DOHH2 (cell line): ENCODE results near the gene IGSF11.

Source experiments
- H3F3A ChIP-seq: fragments of 200-600 bp; sonication (generic), shearing (Covaris generic); 2 replicates; pipeline ENCODE4 v1.6.0; 2016; ENCODE audit warnings: antibody characterized with exemption, mild to moderate bottlenecking; ENCODE audit not compliant: control insufficient read depth, insufficient read depth
- H3K27ac ChIP-seq: fragments of 200-600 bp; sonication (generic); 2 replicates; pipeline ENCODE4 v1.5.1; 2014; ENCODE audit warnings: low read depth, mild to moderate bottlenecking, low read length, moderate library complexity
- H3K27me3 ChIP-seq: fragments of 200-600 bp; sonication (generic); 2 replicates; pipeline ENCODE4 v1.6.1; 2014; ENCODE audit warnings: mild to moderate bottlenecking, low read length, mixed read lengths; ENCODE audit not compliant: control insufficient read depth
- H3K36me3 ChIP-seq: fragments of 200-600 bp; sonication (generic); 2 replicates; pipeline ENCODE4 v1.6.1; 2014; ENCODE audit warnings: mild to moderate bottlenecking, low read length, moderate library complexity, mixed read lengths; ENCODE audit not compliant: control insufficient read depth
- H3K4me1 ChIP-seq: fragments of 200-600 bp; sonication (generic); 2 replicates; pipeline ENCODE4 v1.6.1; 2014; ENCODE audit warnings: mild to moderate bottlenecking, low read length, mixed read lengths; ENCODE audit not compliant: control insufficient read depth
- H3K4me2 ChIP-seq: fragments of 200-600 bp; sonication (generic); 2 replicates; pipeline ENCODE4 v1.6.0; 2014; ENCODE audit warnings: mild to moderate bottlenecking, low read length, moderate library complexity
- H3K4me3 ChIP-seq: fragments of 200-600 bp; sonication (generic); 2 replicates; pipeline ENCODE4 v1.5.1; 2014; ENCODE audit warnings: mild to moderate bottlenecking, low read length, mixed read lengths
- H3K79me2 ChIP-seq: fragments of 200-600 bp; sonication (generic); 2 replicates; pipeline ENCODE4 v1.6.1; 2014; ENCODE audit warnings: mild to moderate bottlenecking, low read length, mixed read lengths; ENCODE audit not compliant: control insufficient read depth
- H3K9me2 ChIP-seq: fragments of 200-600 bp; sonication (generic); replicated peaks from 2 replicates; pipeline ENCODE4 v1.6.1; 2014; ENCODE audit warnings: mild to moderate bottlenecking, low read length, mixed read lengths; ENCODE audit not compliant: control insufficient read depth
- H3K9me3 ChIP-seq: fragments of 200-600 bp; sonication (generic); 2 replicates; pipeline ENCODE4 v1.6.1; 2014; ENCODE audit warnings: antibody characterized with exemption, low read length, mixed read lengths; ENCODE audit not compliant: control insufficient read depth, insufficient read depth
- H4K20me1 ChIP-seq: fragments of 200-600 bp; sonication (generic); 2 replicates; pipeline ENCODE4 v1.6.0; 2014; ENCODE audit warnings: low read depth, mild to moderate bottlenecking, antibody characterized with exemption, low read length, moderate library complexity; ENCODE audit not compliant: control insufficient read depth, insufficient read depth
- EZH2phosphoT487 ChIP-seq: fragments of 200-600 bp; sonication (generic); IDR thresholded peaks from 2 replicates; pipeline ENCODE4 v1.6.1; 2017; ENCODE audit warnings: borderline replicate concordance, mild to moderate bottlenecking, antibody characterized with exemption, low read length, moderate library complexity, mixed read lengths
- TF ChIP-seq, protein P1 (sequence below): fragments of 200-600 bp; sonication (generic); IDR thresholded peaks from one replicate; pipeline ENCODE4 v1.5.1; 2014; ENCODE audit warnings: antibody characterized with exemption, mild to moderate bottlenecking, low read depth, low read length; ENCODE audit not compliant: poor library complexity, severe bottlenecking

Gene IGSF11

DNA sequence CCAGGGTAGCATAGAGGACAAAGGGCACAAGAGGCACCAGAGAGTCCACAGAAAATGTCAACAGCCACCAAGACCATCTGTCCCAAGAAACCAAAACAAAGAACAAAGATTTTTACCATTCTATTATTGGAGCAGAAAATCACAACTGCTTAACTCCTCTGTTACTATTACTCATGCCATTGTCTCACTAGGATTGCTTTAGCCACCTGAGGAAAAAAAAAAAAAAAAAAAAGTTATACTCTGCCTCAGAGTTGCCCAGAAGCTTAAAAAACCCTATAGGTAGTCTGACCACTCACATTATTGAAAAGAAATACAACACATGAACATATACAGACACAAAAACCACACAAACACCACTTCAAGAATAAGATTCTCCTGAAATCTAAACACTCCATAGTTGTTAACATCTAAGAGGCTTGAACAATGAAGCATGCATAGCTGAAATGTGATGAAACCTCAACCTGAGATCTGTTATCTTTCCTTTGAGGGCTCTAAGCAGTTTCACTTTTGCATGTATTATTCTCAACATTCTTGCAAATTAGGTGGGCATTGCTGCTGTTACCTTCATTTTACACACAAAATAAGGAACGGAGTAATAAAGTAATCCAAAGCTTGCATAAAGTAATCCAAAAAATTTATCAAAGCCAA is 85.4 kb downstream of the IGSF11 start:
- Histone ChIP-seq H3K9me3 (no peaks in the 10 kb centered on the region), H3K4me1 (no peaks in the 10 kb centered on the region), H3K36me3 (no peaks in the 10 kb centered on the region), H3K9me2 (no peaks in the 10 kb centered on the region), H3K27me3 (no peaks in the 10 kb centered on the region), H3K4me3 (no peak overlapping the region), H3F3A (no peaks in the 10 kb centered on the region), H3K27ac (no peak overlapping the region), H3K79me2 (no peaks in the 10 kb centered on the region), H3K4me2 (no peak overlapping the region), H4K20me1 (no peaks in the 10 kb centered on the region)
- TF ChIP-seq, protein P1, sequence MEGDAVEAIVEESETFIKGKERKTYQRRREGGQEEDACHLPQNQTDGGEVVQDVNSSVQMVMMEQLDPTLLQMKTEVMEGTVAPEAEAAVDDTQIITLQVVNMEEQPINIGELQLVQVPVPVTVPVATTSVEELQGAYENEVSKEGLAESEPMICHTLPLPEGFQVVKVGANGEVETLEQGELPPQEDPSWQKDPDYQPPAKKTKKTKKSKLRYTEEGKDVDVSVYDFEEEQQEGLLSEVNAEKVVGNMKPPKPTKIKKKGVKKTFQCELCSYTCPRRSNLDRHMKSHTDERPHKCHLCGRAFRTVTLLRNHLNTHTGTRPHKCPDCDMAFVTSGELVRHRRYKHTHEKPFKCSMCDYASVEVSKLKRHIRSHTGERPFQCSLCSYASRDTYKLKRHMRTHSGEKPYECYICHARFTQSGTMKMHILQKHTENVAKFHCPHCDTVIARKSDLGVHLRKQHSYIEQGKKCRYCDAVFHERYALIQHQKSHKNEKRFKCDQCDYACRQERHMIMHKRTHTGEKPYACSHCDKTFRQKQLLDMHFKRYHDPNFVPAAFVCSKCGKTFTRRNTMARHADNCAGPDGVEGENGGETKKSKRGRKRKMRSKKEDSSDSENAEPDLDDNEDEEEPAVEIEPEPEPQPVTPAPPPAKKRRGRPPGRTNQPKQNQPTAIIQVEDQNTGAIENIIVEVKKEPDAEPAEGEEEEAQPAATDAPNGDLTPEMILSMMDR: no peak
- no peak for TF ChIP-seq EZH2phosphoT487

DNA sequence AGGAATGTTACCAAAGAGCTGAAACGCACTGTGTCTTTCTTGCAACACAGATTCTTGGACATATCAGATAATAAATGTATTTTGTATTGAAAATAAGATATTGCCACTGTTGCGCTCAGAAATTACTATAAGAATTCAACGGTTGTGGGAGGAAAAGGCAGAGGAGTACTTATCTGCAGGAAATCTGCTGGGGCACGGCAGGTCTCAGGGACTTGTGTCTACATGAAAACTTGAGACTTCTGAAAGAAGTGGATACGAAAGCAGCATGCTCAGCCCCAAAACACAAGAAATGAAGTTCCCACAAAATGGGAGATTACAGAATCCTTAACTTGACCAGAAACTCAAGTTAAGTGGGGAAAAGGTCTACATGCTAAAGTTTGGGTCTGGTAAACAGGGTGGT is 86.5 kb downstream of the IGSF11 start:
- Histone ChIP-seq H3K27ac (no peak overlapping the region), H3K4me2 (no peak overlapping the region), H3K9me2 (no peaks in the 10 kb centered on the region), H3K4me1 (no peaks in the 10 kb centered on the region), H3F3A (no peaks in the 10 kb centered on the region), H3K36me3 (no peaks in the 10 kb centered on the region), H3K79me2 (no peaks in the 10 kb centered on the region), H3K9me3 (no peaks in the 10 kb centered on the region), H4K20me1 (no peaks in the 10 kb centered on the region), H3K4me3 (no peak overlapping the region), H3K27me3 (no peaks in the 10 kb centered on the region)
- TF ChIP-seq EZH2phosphoT487: no peak
- TF ChIP-seq, protein P1: no peak

DNA sequence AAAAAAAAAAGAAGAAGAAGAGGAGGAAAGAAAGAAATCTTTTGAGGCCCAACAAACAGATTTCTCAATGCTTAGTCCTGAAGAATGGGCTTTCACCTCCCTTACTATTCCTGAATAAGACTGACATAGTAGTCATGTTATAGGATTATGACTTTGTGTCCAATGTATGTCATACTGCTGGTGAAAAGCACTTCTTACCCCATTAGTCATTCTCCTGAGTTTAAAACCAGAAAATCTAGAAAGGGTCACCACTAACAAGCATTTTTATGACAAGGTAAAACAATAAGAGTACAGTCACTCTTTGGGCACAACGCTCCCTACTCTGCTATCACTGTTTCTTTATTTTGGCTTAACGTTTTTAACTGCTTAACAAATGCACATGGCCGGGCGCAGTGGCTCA is 88.2 kb downstream of the IGSF11 start:
- TF ChIP-seq, protein P1: no peak
- TF ChIP-seq EZH2phosphoT487: no peak
- no peaks in the 10 kb centered on the region for H3K9me3 ChIP-seq
- H3K4me1 ChIP-seq: no peaks in the 10 kb centered on the region

More for the DNA sequence above, 88.2 kb downstream of the IGSF11 start:
- Histone ChIP-seq H3K4me2 (no peak overlapping the region), H3K9me2 (no peaks in the 10 kb centered on the region), H3K4me3 (no peak overlapping the region), H4K20me1 (no peaks in the 10 kb centered on the region), H3K36me3 (no peaks in the 10 kb centered on the region), H3F3A (no peaks in the 10 kb centered on the region), H3K27ac (no peak overlapping the region), H3K27me3 (no peaks in the 10 kb centered on the region), H3K79me2 (no peaks in the 10 kb centered on the region)
